HepG2 (cell line): ENCODE results near the gene OR2T5.
"Not testable (repeated sequence)": the region's sequence is repeated elsewhere in the genome, so short reads cannot be mapped to it uniquely, and the experiment has no call there.

Source experiments
- CTCF ChIP-seq: sonication (generic); formaldehyde crosslinking; IDR thresholded peaks from 2 replicates; pipeline ENCODE4 v1.5.0; 2020; ENCODE audit warnings: mild to moderate bottlenecking, missing genetic modification reagents, moderate library complexity
- EZH2 ChIP-seq: conservative IDR thresholded peaks from 2 replicates; pipeline ENCODE4 v1.6.1; 2012; ENCODE audit warnings: mild to moderate bottlenecking, low read depth, low read length, moderate library complexity
- KAT8 ChIP-seq: IDR thresholded peaks from 2 replicates; pipeline ENCODE4 v1.6.1; 2016; ENCODE audit warnings: missing genetic modification reagents, missing compliant biosample characterization
- PBX3 ChIP-seq: sonication (generic); formaldehyde crosslinking; IDR thresholded peaks from 2 replicates; pipeline ENCODE4 v1.8.1; 2023; ENCODE audit warnings: missing genetic modification reagents, inconsistent platforms, borderline replicate concordance
- POLR2AphosphoS5 ChIP-seq: IDR thresholded peaks from 2 replicates; pipeline ENCODE4 v1.6.1; 2012; ENCODE audit warnings: low read depth, low read length
- XBP1 ChIP-seq: sonication (generic); formaldehyde crosslinking; IDR thresholded peaks from 2 replicates; pipeline ENCODE4 v1.5.0; 2020; ENCODE audit warnings: missing genetic modification reagents
- ZNF232 ChIP-seq: sonication (generic); formaldehyde crosslinking; IDR thresholded peaks from 2 replicates; pipeline ENCODE4 v1.4.0; 2020; ENCODE audit warnings: missing genetic modification reagents, borderline replicate concordance
- ZSCAN22 ChIP-seq: sonication (generic); formaldehyde crosslinking; IDR thresholded peaks from 2 replicates; pipeline ENCODE4 v1.4.0; 2020; ENCODE audit warnings: mild to moderate bottlenecking, missing genetic modification reagents
- TF ChIP-seq, protein P1 (sequence below): sonication (generic); formaldehyde crosslinking; IDR thresholded peaks from 2 replicates; pipeline ENCODE4 v1.8.0; 2022; ENCODE audit warnings: missing genetic modification reagents, mild to moderate bottlenecking, moderate library complexity, borderline replicate concordance

GRCh38 chr1:248438668-248439067 lies 49.7 kb upstream of the OR2T5 start:
- not testable (repeated sequence) for TF ChIP-seq PBX3 (CRISPR knock-in tag); ZSCAN22 (CRISPR knock-in tag); POLR2AphosphoS5; ZNF232 (CRISPR knock-in tag); CTCF; EZH2; XBP1 (CRISPR knock-in tag); KAT8 (CRISPR knock-in tag)
- TF ChIP-seq, protein P1, sequence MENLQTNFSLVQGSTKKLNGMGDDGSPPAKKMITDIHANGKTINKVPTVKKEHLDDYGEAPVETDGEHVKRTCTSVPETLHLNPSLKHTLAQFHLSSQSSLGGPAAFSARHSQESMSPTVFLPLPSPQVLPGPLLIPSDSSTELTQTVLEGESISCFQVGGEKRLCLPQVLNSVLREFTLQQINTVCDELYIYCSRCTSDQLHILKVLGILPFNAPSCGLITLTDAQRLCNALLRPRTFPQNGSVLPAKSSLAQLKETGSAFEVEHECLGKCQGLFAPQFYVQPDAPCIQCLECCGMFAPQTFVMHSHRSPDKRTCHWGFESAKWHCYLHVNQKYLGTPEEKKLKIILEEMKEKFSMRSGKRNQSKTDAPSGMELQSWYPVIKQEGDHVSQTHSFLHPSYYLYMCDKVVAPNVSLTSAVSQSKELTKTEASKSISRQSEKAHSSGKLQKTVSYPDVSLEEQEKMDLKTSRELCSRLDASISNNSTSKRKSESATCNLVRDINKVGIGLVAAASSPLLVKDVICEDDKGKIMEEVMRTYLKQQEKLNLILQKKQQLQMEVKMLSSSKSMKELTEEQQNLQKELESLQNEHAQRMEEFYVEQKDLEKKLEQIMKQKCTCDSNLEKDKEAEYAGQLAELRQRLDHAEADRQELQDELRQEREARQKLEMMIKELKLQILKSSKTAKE (CRISPR knock-in tag), result not testable (repeated sequence)
